Sigmoid colon (tissue), 4 donors: ENCODE measurements around the gene L2HGDH.

Experiments
- EP300 ChIP-seq, 4 donors: sonication (generic); formaldehyde crosslinking; IDR thresholded peaks; one replicate each; pipeline ENCODE4 v1.6.1; 2017; ENCODE audit warnings: antibody characterized with exemption in 4 of 4
- POLR2A ChIP-seq, 2 donors: fragments of 450-650 bp; IDR thresholded peaks; one replicate each; pipeline ENCODE4 v1.6.1; 2016; ENCODE audit warnings: antibody characterized with exemption in 2 of 2, mild to moderate bottlenecking in 2 of 2, moderate library complexity in 2 of 2
- POLR2AphosphoS5 ChIP-seq, 4 donors: sonication (generic); formaldehyde crosslinking; IDR thresholded peaks; one replicate each; pipeline ENCODE4 v1.6.1; 2017; ENCODE audit warnings: antibody characterized with exemption in 4 of 4
- TF ChIP-seq, protein P1 (sequence below), 4 experiments: fragments of 450-650 bp in 3 of 4; fragments of 200-600 bp in 1 of 4; IDR thresholded peaks; one replicate each; pipeline ENCODE4 v1.5.1; 2016 to 2019; ENCODE audit warnings: antibody characterized with exemption in 4 of 4, mild to moderate bottlenecking in 3 of 4, moderate library complexity in 2 of 4

DNA sequence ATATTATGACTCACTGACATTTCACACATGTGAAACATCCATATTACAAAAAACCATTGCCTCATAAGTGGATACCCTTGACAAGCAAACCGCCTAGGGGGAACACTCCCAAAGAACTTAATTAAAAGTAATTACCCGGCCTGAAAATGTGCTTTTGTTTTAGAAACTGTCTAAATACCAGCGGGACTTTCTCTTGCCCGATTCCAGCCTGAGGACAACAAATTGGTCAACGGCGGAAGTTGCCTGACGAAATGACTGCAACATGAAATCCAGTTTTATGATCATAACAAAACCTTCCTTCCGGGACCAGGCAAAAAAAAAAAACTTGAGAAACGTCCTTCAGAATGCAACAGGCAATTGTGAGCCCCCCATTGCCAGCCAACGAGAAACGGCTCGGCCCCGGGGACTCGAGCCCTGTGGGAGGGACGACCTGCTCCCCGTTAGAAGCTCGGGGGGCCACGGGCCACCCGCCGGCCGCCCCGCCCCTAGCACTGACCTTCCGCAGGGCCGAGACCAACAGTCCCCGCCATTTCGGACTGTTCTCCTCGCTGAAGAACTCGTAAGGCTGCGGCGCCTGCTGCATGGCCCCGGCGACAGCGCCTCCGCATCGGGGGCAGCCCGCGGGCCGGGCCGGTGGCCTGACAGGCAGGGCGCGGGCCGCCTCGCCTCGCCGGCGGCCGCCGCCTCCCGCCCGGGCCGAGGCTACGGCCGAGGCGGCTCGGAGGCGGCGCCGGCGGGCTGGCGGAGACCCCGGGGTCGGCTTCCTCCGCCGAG is 81.1 kb downstream of the L2HGDH start:
- TF ChIP-seq, protein P1, sequence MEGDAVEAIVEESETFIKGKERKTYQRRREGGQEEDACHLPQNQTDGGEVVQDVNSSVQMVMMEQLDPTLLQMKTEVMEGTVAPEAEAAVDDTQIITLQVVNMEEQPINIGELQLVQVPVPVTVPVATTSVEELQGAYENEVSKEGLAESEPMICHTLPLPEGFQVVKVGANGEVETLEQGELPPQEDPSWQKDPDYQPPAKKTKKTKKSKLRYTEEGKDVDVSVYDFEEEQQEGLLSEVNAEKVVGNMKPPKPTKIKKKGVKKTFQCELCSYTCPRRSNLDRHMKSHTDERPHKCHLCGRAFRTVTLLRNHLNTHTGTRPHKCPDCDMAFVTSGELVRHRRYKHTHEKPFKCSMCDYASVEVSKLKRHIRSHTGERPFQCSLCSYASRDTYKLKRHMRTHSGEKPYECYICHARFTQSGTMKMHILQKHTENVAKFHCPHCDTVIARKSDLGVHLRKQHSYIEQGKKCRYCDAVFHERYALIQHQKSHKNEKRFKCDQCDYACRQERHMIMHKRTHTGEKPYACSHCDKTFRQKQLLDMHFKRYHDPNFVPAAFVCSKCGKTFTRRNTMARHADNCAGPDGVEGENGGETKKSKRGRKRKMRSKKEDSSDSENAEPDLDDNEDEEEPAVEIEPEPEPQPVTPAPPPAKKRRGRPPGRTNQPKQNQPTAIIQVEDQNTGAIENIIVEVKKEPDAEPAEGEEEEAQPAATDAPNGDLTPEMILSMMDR (IDR thresholded peaks at IDR 0.05), result no peak
- TF ChIP-seq EP300 (IDR thresholded peaks at IDR 0.05), result no peak
- TF ChIP-seq POLR2A (IDR thresholded peaks at IDR 0.05), result no peak
- peak in 1 of 4 donors; percentile 56 for TF ChIP-seq POLR2AphosphoS5 (IDR thresholded peaks at IDR 0.05)
